HG03045 (cell line): ENCODE data around the gene COL6A3.

Experiments used
- ATAC-seq: cut with Tn5 transposase; IDR thresholded peaks from one replicate; pipeline ENCODE4 v1.9.1; 2021; ENCODE audit warnings: mild to moderate bottlenecking, moderate library complexity; ENCODE audit not compliant: unreplicated experiment

COL6A3 gene

DNA sequence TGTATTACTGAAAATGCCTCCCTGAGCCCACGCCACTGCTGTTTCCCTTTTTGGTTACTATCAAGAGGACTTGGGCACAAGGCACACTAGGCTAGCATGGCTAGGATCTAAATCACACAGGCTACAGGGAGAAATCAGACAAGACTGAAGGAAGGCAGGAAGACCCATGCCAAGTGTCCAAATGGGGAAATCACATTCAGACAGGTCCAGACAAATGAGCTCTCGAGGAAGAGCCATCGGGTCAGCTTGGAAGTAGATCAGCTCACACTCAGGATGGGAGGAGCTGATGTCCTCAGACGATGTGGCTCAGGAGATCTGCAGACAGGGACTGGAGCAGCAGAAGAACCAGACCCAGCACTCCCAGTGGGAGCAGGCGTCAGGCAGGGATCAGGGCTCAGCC is 113.2 kb downstream of the COL6A3 start:
- ATAC-seq: no peak

GRCh38 chr2:237299906-237300305 is 114.1 kb downstream of the COL6A3 start:
- no peak for ATAC-seq

DNA sequence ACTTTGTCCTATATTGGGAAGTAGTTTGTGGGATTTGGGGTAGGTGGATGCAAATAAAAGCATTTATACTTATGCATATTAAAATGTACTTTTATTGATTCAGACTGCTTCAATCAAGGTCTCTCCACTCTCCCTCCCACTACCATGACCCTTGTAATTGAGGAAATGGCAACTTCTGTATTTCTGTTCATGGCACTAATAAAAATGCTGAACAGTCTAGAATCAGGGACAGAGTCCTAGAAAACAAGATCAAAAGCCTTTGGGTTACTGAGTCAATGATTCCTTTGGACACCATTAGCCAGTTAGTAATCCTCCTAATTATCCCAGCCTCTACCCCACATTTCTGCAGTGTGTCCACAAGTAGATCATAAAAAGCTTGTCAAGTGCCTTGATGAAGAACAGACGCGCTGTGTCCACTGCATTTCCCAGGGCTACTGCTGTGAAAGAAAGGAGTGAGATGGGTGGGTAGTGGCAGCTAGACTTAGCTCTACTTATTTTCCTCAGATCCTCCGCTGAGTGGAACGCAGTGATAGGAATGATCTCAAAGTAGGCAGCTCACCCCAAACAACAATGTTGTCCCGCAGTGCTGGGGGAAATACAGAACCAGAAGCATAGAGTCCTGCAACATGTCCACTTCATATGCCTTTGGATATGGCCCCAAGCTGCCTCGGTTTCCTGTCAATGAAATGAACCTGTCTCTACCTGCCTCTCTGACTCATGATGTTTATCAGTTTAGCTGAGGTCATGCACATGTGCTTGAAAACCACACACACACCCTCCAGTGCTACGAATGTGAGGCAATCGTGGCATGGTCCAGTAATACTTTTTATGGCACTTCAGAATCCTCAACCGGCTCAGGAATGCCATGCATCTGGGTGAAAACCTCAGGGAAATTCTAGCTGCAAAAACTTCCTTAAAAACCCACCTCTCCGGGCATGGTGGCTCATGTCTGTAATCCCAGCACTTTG is 115.5 kb downstream of the COL6A3 start:
- no peak for ATAC-seq

GRCh38 chr2:237297421-237298150 is 116.4 kb downstream of the COL6A3 start:
- no peak for ATAC-seq

DNA sequence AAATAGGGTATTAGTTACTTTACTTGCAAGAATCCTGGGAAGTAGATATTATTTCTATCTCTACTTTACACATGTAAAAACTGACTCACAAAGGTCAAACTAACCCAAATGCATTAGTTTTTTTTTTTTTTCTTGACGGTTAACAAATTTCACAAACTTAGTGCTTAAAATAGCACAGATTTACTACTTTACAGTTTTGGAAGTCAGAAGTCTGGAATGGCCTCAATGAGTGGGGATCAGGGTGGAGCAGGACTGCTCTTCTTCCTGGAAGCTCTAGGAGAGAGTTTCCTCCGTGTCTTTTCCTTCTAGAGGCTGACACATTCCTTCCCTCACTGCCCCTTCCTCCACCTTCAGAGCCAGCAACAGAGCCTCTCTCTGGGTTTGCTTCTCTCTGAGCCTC is 117.2 kb downstream of the COL6A3 start:
- no peak for ATAC-seq

DNA sequence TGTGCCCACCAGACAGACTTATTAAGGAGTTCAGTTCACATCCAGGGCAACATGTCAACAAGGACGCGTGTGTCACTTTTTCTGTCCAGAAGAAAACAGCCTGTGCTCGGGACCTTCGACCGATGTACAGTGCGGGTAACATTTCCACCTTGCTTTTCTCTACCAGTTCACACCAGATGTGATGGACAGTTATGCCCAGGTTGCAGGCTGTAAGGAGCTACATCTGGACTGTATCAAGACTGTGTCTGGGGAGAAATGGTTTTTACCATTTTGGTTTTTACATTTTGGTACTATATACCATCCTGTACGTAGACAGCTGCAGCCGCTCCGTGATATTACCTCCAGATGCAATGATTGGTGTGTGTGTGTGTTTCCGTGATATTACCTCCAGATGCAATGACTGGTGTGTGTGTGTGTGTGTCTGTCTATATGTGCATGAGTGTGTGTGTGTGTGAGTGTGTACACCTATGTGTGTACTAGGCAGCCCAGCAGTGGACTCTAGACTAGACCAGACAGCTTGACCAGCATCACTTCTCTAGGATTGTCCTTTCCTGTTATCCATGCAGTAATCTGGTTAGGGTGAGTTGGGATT is 118.0 kb downstream of the COL6A3 start:
- no peak for ATAC-seq

DNA sequence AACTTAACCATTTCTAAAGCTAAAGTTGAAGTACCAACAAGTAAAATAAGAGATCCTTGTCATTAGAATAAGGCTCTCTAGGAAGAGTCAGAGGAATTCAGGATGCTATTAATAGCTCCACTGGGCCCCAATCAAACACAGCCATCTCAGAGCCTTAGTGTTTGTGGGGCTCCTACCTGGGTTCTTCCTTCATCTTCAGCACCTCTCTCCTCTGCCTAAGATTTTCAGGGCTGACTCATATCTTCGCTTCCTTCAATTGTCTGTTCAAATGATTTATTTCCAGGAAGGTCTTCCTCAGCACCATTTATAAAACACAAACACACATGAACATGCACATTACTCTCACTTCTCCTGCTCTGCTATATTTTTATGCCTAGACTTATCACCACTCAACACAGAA is 119.5 kb downstream of the COL6A3 start:
- no peak for ATAC-seq

- no peak for ATAC-seq
Observed at GRCh38 chr2:237293978-237294377, 120.0 kb downstream of the COL6A3 start.

- no peak for ATAC-seq
Observed at GRCh38 chr2:237291138-237291792, 122.7 kb downstream of the COL6A3 start.

DNA sequence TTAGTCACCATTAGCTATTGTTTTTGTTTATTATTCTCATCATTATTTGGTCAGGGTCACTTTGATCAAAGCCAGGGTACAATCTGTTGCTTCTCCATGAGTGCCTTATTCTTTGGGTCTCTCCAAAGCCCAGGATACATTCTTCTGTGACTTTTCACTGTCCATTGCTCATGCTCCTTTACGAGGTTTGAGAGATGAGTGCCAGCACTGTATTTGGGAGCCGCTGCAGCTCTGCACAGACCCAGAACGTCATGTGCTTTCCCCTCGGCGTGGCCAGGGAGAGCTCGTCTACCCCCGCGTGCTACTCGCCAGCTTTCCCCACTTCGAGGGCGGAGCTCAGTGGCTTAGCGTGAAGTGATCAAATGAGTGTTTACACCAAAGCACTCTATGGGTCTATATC is 123.7 kb downstream of the COL6A3 start:
- ATAC-seq: no peak

DNA sequence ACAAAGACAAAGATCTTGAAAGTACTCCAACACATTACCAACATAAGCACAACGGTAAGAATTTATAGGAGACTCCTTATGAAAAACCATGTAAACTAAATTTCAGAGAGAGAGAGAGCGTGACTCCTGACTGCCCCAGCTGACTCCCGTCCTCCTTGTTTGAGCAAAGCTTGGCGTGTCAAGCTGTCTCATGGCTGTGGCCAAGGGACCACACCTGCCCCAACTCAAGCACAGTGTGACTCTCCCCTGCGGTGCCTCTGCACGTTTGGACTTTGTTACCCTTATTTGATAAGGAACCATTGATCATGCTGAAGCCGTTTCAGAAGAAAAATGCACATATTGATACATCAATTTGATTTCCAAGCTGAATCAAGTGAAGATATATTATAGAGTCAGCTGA is 124.8 kb downstream of the COL6A3 start:
- no peak for ATAC-seq

DNA sequence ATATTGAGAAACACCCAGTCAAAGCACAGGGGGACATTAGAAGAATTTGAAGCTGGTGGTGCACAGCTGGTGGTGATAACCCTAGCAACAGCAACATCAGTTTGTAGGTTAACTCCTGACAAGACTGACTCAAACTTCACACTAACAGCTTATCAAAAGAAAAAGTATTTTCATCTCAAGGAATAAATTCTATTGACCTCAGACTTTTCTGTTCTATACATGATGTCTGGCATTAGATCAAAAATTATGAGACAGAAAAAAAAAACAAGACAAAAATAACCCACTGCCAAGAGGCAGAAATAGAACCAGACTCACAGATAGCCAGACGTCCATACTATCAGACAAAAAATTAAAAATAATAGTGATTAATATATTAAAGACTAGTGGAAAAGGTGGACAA is 126.1 kb downstream of the COL6A3 start:
- no peak for ATAC-seq

- no peak for ATAC-seq
Observed at GRCh38 chr2:237283131-237283928, 130.6 kb downstream of the COL6A3 start.

DNA sequence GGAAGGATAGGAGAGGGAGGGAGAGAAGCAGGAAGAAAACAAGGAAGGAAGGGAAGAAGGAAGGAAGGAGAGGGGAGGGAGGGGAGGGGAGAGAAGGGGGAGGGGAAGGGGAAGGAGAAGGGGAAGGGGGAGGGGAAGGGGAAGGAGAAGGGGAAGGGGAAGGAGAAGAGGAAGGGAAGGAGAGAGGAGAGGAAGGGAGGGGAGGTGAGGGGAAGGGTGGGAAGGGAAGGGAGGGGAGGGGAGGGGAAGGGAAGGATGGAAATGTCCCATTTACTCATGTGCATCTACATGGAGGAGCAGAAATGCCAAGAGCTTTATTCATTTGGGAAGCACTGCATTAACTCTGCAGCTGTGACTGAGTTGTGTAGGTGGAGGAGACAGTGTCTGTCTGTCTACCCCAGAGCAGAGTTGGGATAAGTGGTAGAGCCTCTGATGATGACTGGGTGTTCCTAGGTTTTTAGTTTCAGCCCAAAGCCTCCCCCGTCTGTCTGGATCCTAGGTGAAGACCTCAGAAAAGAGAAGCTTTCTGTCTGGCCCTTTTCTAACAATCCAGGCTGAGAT is 131.3 kb downstream of the COL6A3 start:
- ATAC-seq: no peak

DNA sequence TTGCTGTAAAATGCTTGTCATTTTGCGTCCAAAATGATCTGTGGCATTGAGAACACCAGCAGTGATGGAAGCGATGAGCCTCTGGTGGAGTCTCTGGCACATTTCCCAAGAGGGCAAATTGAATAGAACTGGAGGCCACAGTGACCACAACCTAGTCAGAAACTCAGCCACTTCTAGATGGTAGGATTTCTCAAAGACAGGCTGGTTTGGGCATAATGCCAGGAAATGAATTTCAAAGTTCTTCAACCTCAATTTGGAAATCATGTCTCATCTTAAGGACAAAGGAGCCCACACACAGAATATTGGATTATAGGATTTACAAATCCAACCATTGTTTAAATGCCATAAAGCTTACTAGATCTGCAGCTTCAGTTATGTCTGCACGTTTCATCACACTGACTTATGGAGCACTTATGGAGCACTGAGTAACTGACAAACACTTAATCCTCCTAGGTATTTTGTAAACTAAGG is 132.1 kb downstream of the COL6A3 start:
- no peak for ATAC-seq

DNA sequence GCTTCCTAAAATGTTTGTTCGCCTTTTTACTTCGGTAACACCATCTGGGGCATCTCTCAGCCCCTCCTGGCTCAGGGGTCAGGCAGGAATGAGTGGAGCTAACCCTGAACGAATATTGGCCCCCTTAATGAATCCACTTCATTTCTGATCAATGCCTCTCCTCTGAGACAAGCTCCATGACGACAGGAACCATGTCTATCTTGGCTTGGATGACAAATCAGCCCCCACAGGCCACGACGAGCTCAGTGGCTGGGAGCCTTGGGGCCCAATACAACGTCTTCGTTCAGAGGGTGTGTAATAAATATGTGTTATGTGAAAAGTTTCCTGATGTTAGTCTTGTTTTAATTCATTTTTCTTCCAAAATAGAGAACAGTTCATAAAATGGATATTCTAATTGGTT is 133.0 kb downstream of the COL6A3 start:
- ATAC-seq: no peak

GRCh38 chr2:237280229-237280628 is 133.7 kb downstream of the COL6A3 start:
- ATAC-seq: no peak

GRCh38 chr2:237279012-237279768 is 134.8 kb downstream of the COL6A3 start:
- ATAC-seq: no peak

DNA sequence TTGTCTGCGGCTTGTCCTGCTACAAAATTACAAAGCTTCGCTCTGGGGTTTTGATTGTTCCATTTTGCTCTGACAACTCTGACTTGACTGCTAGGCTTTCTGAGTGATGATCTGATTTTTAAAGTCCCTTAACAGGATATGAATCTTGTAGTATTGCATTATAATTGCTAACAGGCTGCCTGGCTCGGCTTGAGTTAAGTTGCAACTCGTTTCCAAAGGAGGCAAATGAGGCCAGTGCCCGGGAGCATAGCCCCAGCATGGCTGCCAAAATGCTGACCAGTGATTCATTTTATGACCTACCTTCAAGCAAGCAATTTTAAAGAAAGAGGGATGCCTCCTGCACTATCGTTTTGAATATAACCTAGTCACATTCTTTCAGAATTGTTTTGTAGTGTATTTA is 135.4 kb downstream of the COL6A3 start:
- ATAC-seq: no peak
